GM21529 (cell line): ENCODE measurements around the gene PIP5K1B.
A peak's percentile ranks its signal among the peaks of the same experiment; 100 is the strongest.

Source experiments
- ATAC-seq: cut with Tn5 transposase; IDR thresholded peaks from one replicate; pipeline ENCODE4 v1.9.1; 2021; ENCODE audit not compliant: unreplicated experiment

Gene PIP5K1B

GRCh38 chr9:68949271-68950000 lies 244.4 kb downstream of the PIP5K1B start:
- ATAC-seq = peak; percentile 47

- ATAC-seq = no peak
These were observed 245.1 kb downstream of the PIP5K1B start for GRCh38 chr9:68950188-68950587.

- ATAC-seq = no peak
These were observed 245.6 kb downstream of the PIP5K1B start for GRCh38 chr9:68950689-68951088.

- peak; percentile 69 for ATAC-seq
These were observed 247.0 kb downstream of the PIP5K1B start for GRCh38 chr9:68951879-68952659.

GRCh38 chr9:68953771-68954170 lies 248.7 kb downstream of the PIP5K1B start:
- ATAC-seq = no peak

- ATAC-seq = no peak
These were observed 250.3 kb downstream of the PIP5K1B start for GRCh38 chr9:68955330-68955729.

- no peak for ATAC-seq
These were observed 252.4 kb downstream of the PIP5K1B start for GRCh38 chr9:68957479-68957878.

- ATAC-seq = no peak
These were observed 256.5 kb downstream of the PIP5K1B start for GRCh38 chr9:68961587-68961986.

- ATAC-seq = no peak
These were observed 258.4 kb downstream of the PIP5K1B start for GRCh38 chr9:68963416-68963815.

- ATAC-seq = no peak
These were observed 259.1 kb downstream of the PIP5K1B start for GRCh38 chr9:68964102-68964541.

- no peak for ATAC-seq
These were observed 259.7 kb downstream of the PIP5K1B start for GRCh38 chr9:68964765-68965164.

GRCh38 chr9:68966496-68966944 lies 261.5 kb downstream of the PIP5K1B start:
- peak; percentile 73 for ATAC-seq

- ATAC-seq = no peak
These were observed 262.8 kb downstream of the PIP5K1B start for GRCh38 chr9:68967800-68968199.

- ATAC-seq = no peak
These were observed 264.5 kb downstream of the PIP5K1B start for GRCh38 chr9:68969538-68969937.

GRCh38 chr9:68970151-68970550 lies 265.1 kb downstream of the PIP5K1B start:
- no peak for ATAC-seq

GRCh38 chr9:68973619-68974018 lies 268.6 kb downstream of the PIP5K1B start:
- no peak for ATAC-seq

GRCh38 chr9:68974431-68974830 lies 269.4 kb downstream of the PIP5K1B start:
- peak; percentile 96 for ATAC-seq

GRCh38 chr9:68974901-68975300 lies 269.9 kb downstream of the PIP5K1B start:
- ATAC-seq = no peak

- no peak for ATAC-seq
These were observed 270.5 kb downstream of the PIP5K1B start for GRCh38 chr9:68975365-68976043.

- ATAC-seq = no peak
These were observed 273.0 kb downstream of the PIP5K1B start for GRCh38 chr9:68978066-68978465.

- ATAC-seq = no peak
These were observed 273.5 kb downstream of the PIP5K1B start for GRCh38 chr9:68978501-68978900.
